A673 (cell line): ENCODE results near the gene DAPK2. TPM values are rescaled to one million over a fixed set of nuclear protein-coding genes. Genes with fewer than 3 reads are reported as not detected.

Experiments used
- BruUV-seq: library from RNA; stranded (reverse); fragments of 400-500 nt; replicated peaks from 2 replicates; lab custom pipeline; 2021; lab: Mats Ljungman, UMichigan
- CTCF ChIA-PET: fragments of 300-600 bp; sonication (Branson Sonifier 250); formaldehyde crosslinking; loops from one replicate; lab custom pipeline; 2022; ENCODE audit warnings: antibody characterized with exemption; lab: Charles Lee
- POLR2A ChIA-PET: fragments of 300-600 bp; sonication (Branson Sonifier 250); formaldehyde crosslinking; loops from one replicate; lab custom pipeline; 2022; ENCODE audit warnings: antibody characterized with exemption; ENCODE audit not compliant: low non-redundant PET; lab: Charles Lee
- DNase-seq: peaks from one replicate; pipeline ENCODE4 v3.0.0-alpha.2; 2015; ENCODE audit warnings: low spot score
- H3K27ac ChIP-seq: fragments of 200-600 bp; sonication (generic); 2 replicates; pipeline ENCODE4 v1.5.1; 2016; ENCODE audit warnings: mixed run types, low read depth, mild to moderate bottlenecking, mixed read lengths, antibody characterized with exemption, low read length; ENCODE audit not compliant: poor library complexity, severe bottlenecking
- H3K27me3 ChIP-seq: fragments of 200-600 bp; sonication (generic); replicated peaks from 2 replicates; pipeline ENCODE4 v1.6.1; 2017; ENCODE audit warnings: mixed run types, low read depth, mild to moderate bottlenecking, mixed read lengths, antibody characterized with exemption, low read length; ENCODE audit not compliant: insufficient read depth, poor library complexity
- H3K36me3 ChIP-seq: fragments of 200-600 bp; sonication (generic); 2 replicates; pipeline ENCODE4 v1.6.1; 2016; ENCODE audit warnings: mixed run types, mild to moderate bottlenecking, mixed read lengths, antibody characterized with exemption, low read length; ENCODE audit not compliant: insufficient read depth, poor library complexity, severe bottlenecking
- H3K4me1 ChIP-seq: fragments of 200-600 bp; sonication (generic); 2 replicates; pipeline ENCODE4 v1.6.1; 2017; ENCODE audit warnings: mixed run types, mild to moderate bottlenecking, mixed read lengths, antibody characterized with exemption, low read length; ENCODE audit not compliant: insufficient read depth, poor library complexity, severe bottlenecking
- H3K4me3 ChIP-seq: fragments of 200-600 bp; sonication (generic); 2 replicates; pipeline ENCODE4 v1.5.1; 2016; ENCODE audit warnings: low read depth, mixed run types, mild to moderate bottlenecking, mixed read lengths, low read length; ENCODE audit not compliant: poor library complexity, severe bottlenecking
- H3K9me3 ChIP-seq: fragments of 200-600 bp; sonication (generic); 2 replicates; pipeline ENCODE4 v1.6.1; 2016; ENCODE audit warnings: mixed run types, low read depth, mild to moderate bottlenecking, mixed read lengths, antibody characterized with exemption, low read length; ENCODE audit not compliant: poor library complexity, severe bottlenecking
- EZH2 ChIP-seq: fragments of 200-600 bp; sonication (generic); IDR thresholded peaks from 2 replicates; pipeline ENCODE4 v1.6.1; 2017; ENCODE audit warnings: borderline replicate concordance, low read depth, mild to moderate bottlenecking, mixed read lengths, antibody characterized with exemption, low read length; ENCODE audit not compliant: poor library complexity, severe bottlenecking
- intact Hi-C: fragments of 100-400 bp; cut with micrococcal nuclease; formaldehyde crosslinking; loops from one replicate; pipeline ENCODE4 v1.10.0; 2022; ENCODE audit not compliant: unreplicated experiment
- total RNA-seq: library from RNA; stranded (reverse); gene quantifications from 2 replicates; pipeline ENCODE4 v1.2.3, GENCODE V29; 2021
- TF ChIP-seq, protein P1 (sequence below): fragments of 300-800, 200-600 bp; sonication (generic); conservative IDR thresholded peaks from 2 replicates; pipeline ENCODE4 v1.5.1; 2017; ENCODE audit warnings: low read depth, mild to moderate bottlenecking, antibody characterized with exemption, low read length, moderate library complexity, mixed read lengths

The DAPK2 gene
- total RNA-seq, 1 experiment from 2014 or later, result 19.2 TPM

DNA sequence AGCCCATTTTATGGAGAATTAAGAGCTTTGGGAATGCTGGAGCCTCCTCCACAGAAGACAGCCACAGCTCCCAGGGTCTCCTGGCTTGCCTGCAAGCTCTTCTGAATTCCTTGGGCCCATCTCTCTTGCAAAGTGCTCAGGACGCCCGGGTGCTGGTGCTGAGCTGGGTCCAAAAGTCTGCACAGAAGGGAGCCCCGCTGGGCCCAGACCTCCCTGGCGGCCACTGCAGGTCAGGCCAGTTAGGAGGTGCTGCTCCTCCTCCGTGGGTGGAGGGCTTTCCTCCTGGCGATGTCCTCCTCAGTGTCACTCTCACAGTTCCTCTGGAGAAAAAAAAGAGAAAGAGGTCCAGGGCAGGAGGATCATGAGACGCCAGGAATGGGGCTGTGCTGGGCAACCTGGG, 138.0 kb downstream of the DAPK2 start:
- Histone ChIP-seq H3K4me1 (peaks cover 6% of the 10 kb centered on the region), H3K27ac (no peak overlapping the region), H3K4me3 (no peak overlapping the region), H3K9me3 (no peaks in the 10 kb centered on the region), H3K27me3 (no peaks in the 10 kb centered on the region), H3K36me3 (no peaks in the 10 kb centered on the region)
- intact Hi-C loops, result no loop called here
- DNase-seq, result no peak
- no TSS peak for BruUV-seq
- TF ChIP-seq, protein P1, sequence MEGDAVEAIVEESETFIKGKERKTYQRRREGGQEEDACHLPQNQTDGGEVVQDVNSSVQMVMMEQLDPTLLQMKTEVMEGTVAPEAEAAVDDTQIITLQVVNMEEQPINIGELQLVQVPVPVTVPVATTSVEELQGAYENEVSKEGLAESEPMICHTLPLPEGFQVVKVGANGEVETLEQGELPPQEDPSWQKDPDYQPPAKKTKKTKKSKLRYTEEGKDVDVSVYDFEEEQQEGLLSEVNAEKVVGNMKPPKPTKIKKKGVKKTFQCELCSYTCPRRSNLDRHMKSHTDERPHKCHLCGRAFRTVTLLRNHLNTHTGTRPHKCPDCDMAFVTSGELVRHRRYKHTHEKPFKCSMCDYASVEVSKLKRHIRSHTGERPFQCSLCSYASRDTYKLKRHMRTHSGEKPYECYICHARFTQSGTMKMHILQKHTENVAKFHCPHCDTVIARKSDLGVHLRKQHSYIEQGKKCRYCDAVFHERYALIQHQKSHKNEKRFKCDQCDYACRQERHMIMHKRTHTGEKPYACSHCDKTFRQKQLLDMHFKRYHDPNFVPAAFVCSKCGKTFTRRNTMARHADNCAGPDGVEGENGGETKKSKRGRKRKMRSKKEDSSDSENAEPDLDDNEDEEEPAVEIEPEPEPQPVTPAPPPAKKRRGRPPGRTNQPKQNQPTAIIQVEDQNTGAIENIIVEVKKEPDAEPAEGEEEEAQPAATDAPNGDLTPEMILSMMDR, result no peak
- TF ChIP-seq EZH2, result no peak
- ChIA-PET POLR2A (no interaction called here), CTCF (interaction anchor here (0.7 kb wide), 1 partner anchor 14 kb away, joined by 5 read pairs; no protein-coding TSS in a partner anchor)

DNA sequence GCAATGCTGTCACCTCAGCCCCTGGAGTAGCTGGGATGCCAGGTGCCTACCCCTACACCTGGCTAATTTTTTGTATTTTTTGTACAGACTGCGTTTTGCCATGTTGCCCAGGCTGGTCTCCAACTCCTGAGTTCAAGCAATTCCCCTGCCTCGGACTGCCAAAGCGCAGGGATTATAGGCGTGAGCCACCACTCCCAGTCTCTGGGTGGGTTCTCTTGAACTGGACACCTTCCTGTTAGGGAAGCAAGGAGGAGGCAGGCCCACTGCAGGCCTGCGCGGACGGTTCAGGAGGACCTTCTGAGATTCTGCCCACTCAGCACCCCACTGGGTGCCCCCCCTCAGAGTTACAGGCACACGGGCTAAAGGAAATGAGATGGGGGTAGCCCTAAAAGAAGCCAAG, 138.8 kb downstream of the DAPK2 start:
- no peak overlapping the region for H3K27ac ChIP-seq
- intact Hi-C loops, result no loop called here
- TF ChIP-seq, protein P1, result no peak
- TF ChIP-seq EZH2, result no peak
- BruUV-seq, result no TSS peak
- POLR2A ChIA-PET, result no interaction called here
- H3K36me3 ChIP-seq, result no peaks in the 10 kb centered on the region
- no peak overlapping the region for H3K4me3 ChIP-seq
- CTCF ChIA-PET, result no interaction called here
- H3K27me3 ChIP-seq, result no peaks in the 10 kb centered on the region
- no peaks in the 10 kb centered on the region for H3K9me3 ChIP-seq
- DNase-seq, result no peak
- H3K4me1 ChIP-seq, result peaks cover 6% of the 10 kb centered on the region

- Histone ChIP-seq H3K27ac (no peak overlapping the region), H3K4me3 (no peak overlapping the region), H3K4me1 (peaks cover 15% of the 10 kb centered on the region), H3K9me3 (no peaks in the 10 kb centered on the region), H3K27me3 (no peaks in the 10 kb centered on the region), H3K36me3 (no peaks in the 10 kb centered on the region)
- POLR2A ChIA-PET, result no interaction called here
- CTCF ChIA-PET, result interaction anchor here (0.7 kb wide), 1 partner anchor 39 kb away, joined by 3 read pairs; no protein-coding TSS in a partner anchor
- TF ChIP-seq, protein P1, result no peak
- no peak for TF ChIP-seq EZH2
- intact Hi-C loops, result no loop called here
- no peak for DNase-seq
- BruUV-seq, result no TSS peak
These were observed 140.1 kb downstream of the DAPK2 start for GRCh38 chr15:63906266-63906584.
